Right renal cortex interstitium (tissue), 3 donors: ENCODE results near the gene GJD4. TPM values are rescaled to one million over a fixed set of nuclear protein-coding genes. Genes with fewer than 3 reads are reported as not detected.

Experiments used
- DNase-seq, 3 donors: peaks; one replicate each; pipeline ENCODE4 v3.0.0-alpha.2; 2013; ENCODE audit warnings: low read depth in 3 of 3, low spot score in 2 of 3
- polyA plus RNA-seq, 3 donors: library from polyadenylated mRNA; unstranded; fragments of 120-200 nt; gene quantifications; one replicate each; pipeline ENCODE4 v1.2.1, GENCODE V29; 2013; ENCODE audit not compliant: insufficient read length in 3 of 3

The GJD4 gene
- polyA plus RNA-seq = under 1 TPM in 2 of 3 donors, not detected in 1; 0.08 to 0.11 TPM

- DNase-seq = no peak
These were observed at the start of gene GJD4 for GRCh38 chr10:35605191-35605590. GJD4 (plus strand) TSS chr10:35605341; CDS start chr10:35605568, 227 bp downstream.

GRCh38 chr10:35555962-35556930, 48.9 kb upstream of the GJD4 start:
- DNase-seq = no peak

- DNase-seq = no peak
These were observed 46.9 kb upstream of the GJD4 start for GRCh38 chr10:35558276-35558675.

GRCh38 chr10:35559416-35559815, 45.7 kb upstream of the GJD4 start:
- DNase-seq = no peak

GRCh38 chr10:35561715-35562114, 43.4 kb upstream of the GJD4 start:
- no peak for DNase-seq

- DNase-seq = no peak
These were observed 42.7 kb upstream of the GJD4 start for GRCh38 chr10:35562427-35562826.

GRCh38 chr10:35563261-35563891, 41.8 kb upstream of the GJD4 start:
- peak; percentile 36 to 54 (median 38) for DNase-seq

- DNase-seq = no peak
These were observed 40.7 kb upstream of the GJD4 start for GRCh38 chr10:35564341-35564968.

GRCh38 chr10:35565602-35566081, 39.5 kb upstream of the GJD4 start:
- no peak for DNase-seq

- DNase-seq = no peak
These were observed 37.2 kb upstream of the GJD4 start for GRCh38 chr10:35567951-35568350.

- DNase-seq = no peak
These were observed 36.6 kb upstream of the GJD4 start for GRCh38 chr10:35568483-35569015.

GRCh38 chr10:35569111-35569707, 35.9 kb upstream of the GJD4 start:
- no peak for DNase-seq

GRCh38 chr10:35569836-35570235, 35.3 kb upstream of the GJD4 start:
- DNase-seq = no peak

- no peak for DNase-seq
These were observed 34.7 kb upstream of the GJD4 start for GRCh38 chr10:35570397-35570796.

GRCh38 chr10:35572583-35572982, 32.6 kb upstream of the GJD4 start:
- DNase-seq = no peak

- DNase-seq = no peak
These were observed 31.3 kb upstream of the GJD4 start for GRCh38 chr10:35573796-35574195.

GRCh38 chr10:35574924-35575352, 30.2 kb upstream of the GJD4 start:
- DNase-seq = no peak

GRCh38 chr10:35575640-35576039, 29.5 kb upstream of the GJD4 start:
- DNase-seq = no peak

- no peak for DNase-seq
These were observed 28.4 kb upstream of the GJD4 start for GRCh38 chr10:35576730-35577129.

GRCh38 chr10:35577926-35578617, 27.1 kb upstream of the GJD4 start:
- DNase-seq = no peak
